K562 (cell line): ENCODE data around the gene SAE1. TPM values are rescaled to one million over a fixed set of nuclear protein-coding genes. Genes with fewer than 3 reads are reported as not detected.
A peak's percentile ranks its signal among the peaks of the same experiment; 100 is the strongest.

ENCODE experiments used
- ATAC-seq: fragments of 200-7000 bp; cut with Tn5 transposase; 3 replicates; pipeline ENCODE4 v1.9.1; 2020; ENCODE audit warnings: moderate library complexity
- BruUV-seq: library from RNA; stranded (reverse); fragments of 400-500 nt; replicated peaks from 2 replicates; lab custom pipeline; 2021; lab: Mats Ljungman, UMichigan
- CTCF ChIA-PET: fragments of 300-600 bp; formaldehyde crosslinking; extraction: SDS; loops from one replicate; lab custom pipeline; 2021; ENCODE audit warnings: low intra/inter-chr PET ratio; lab: Yijun Ruan, JAX
- POLR2A ChIA-PET: fragments of 300-600, 350-650 bp; sonication (Branson Sonifier 250); formaldehyde crosslinking; extraction: SDS; loops from one replicate; lab custom pipeline; 2021; ENCODE audit warnings: antibody characterized with exemption, inconsistent platforms; lab: Yijun Ruan, JAX
- DNase-seq, 4 experiments: peaks; one replicate each; pipeline versions ENCODE4 v3.0.0 to v3.0.0-alpha.2; 2011 to 2018; ENCODE audit warnings: low spot score in 3 of 4, mixed read lengths in 3 of 4; ENCODE audit errors: extremely low read depth in 1 of 4
- FAIRE-seq: peaks from 2 replicates; lab custom pipeline; 2011; peaks lifted over from hg19 to GRCh38; lab: Jason Lieb, UNC
- H2AFZ ChIP-seq: 2 replicates; pipeline ENCODE4 v1.6.0; 2011; ENCODE audit warnings: low read depth, low read length, control low read depth, inconsistent platforms
- H3K27ac ChIP-seq: fragments of 200-600 bp; 3 replicates; pipeline ENCODE4 v1.8.0; 2011; ENCODE audit warnings: low read depth, mild to moderate bottlenecking, control low read depth, inconsistent platforms, low read length, moderate library complexity, mixed read lengths; ENCODE audit errors: extremely low read depth
- H3K27me3 ChIP-seq, 2 experiments: fragments of 300-600 bp in 1 of 2; 2 replicates in 1 of 2; 3 replicates in 1 of 2; pipeline versions ENCODE4 v1.6.0 to v1.8.0; 2011; ENCODE audit warnings: inconsistent platforms in 2 of 2, low read length in 2 of 2, mild to moderate bottlenecking in 1 of 2, mixed read lengths in 1 of 2, moderate library complexity in 1 of 2; ENCODE audit not compliant: control insufficient read depth in 2 of 2, insufficient read depth in 2 of 2
- H3K36me3 ChIP-seq: fragments of 300-600 bp; 3 replicates; pipeline ENCODE4 v1.8.0; 2011; ENCODE audit warnings: mild to moderate bottlenecking, low read length, inconsistent platforms; ENCODE audit not compliant: control insufficient read depth, insufficient read depth
- H3K4me1 ChIP-seq, 2 experiments: fragments of 200-600 bp in 1 of 2; replicated peaks in 1 of 2; 2 replicates in 1 of 2; 3 replicates in 1 of 2; pipeline versions ENCODE4 v1.5.1 to v1.8.0; 2011; ENCODE audit warnings: inconsistent platforms in 2 of 2, low read length in 2 of 2, mild to moderate bottlenecking in 1 of 2, mixed read lengths in 1 of 2, moderate library complexity in 1 of 2; ENCODE audit not compliant: control insufficient read depth in 2 of 2, insufficient read depth in 2 of 2
- H3K4me2 ChIP-seq: 2 replicates; pipeline ENCODE4 v1.6.1; 2011; ENCODE audit warnings: low read length, control low read depth, inconsistent platforms, mixed read lengths; ENCODE audit not compliant: insufficient read depth
- H3K4me3 ChIP-seq: fragments of 200-600 bp; sonication (generic), shearing (Covaris generic); 2 replicates; pipeline ENCODE4 v1.5.1; 2016; ENCODE audit warnings: control low read depth, inconsistent platforms
- H3K79me2 ChIP-seq: fragments of 200-600 bp; 3 replicates; pipeline ENCODE4 v1.8.0; 2011; ENCODE audit warnings: low read length, inconsistent platforms; ENCODE audit not compliant: control insufficient read depth, insufficient read depth
- H3K9ac ChIP-seq, 2 experiments: 2 replicates each; pipeline versions ENCODE4 v1.6.0 to v1.6.1; 2011; ENCODE audit warnings: low read depth in 2 of 2, low read length in 2 of 2, control low read depth in 1 of 2, inconsistent platforms in 1 of 2, mild to moderate bottlenecking in 1 of 2, mixed read lengths in 1 of 2; ENCODE audit not compliant: insufficient read depth in 1 of 2
- H3K9me1 ChIP-seq: one replicate; pipeline ENCODE4 v1.6.0; 2011; ENCODE audit warnings: inconsistent platforms, mild to moderate bottlenecking, low read length, moderate library complexity; ENCODE audit not compliant: control insufficient read depth, insufficient read depth
- H3K9me3 ChIP-seq: replicated peaks from 2 replicates; pipeline ENCODE4 v1.5.1; 2011; ENCODE audit warnings: low read depth, low read length, inconsistent platforms; ENCODE audit not compliant: control insufficient read depth, insufficient read depth
- H4K20me1 ChIP-seq: replicated peaks from 2 replicates; pipeline ENCODE4 v1.6.1; 2011; ENCODE audit warnings: low read length, inconsistent platforms, mixed read lengths; ENCODE audit not compliant: control insufficient read depth, insufficient read depth
- BHLHE40 ChIP-seq: IDR thresholded peaks from 2 replicates; pipeline ENCODE4 v1.6.1; 2011; ENCODE audit warnings: low read length, improper control_type of control experiment
- CXXC5 ChIP-seq: fragments of 250-450 bp; sonication (Bioruptor Pico); IDR thresholded peaks from 2 replicates; pipeline ENCODE4 v1.8.0; 2022; ENCODE audit warnings: inconsistent platforms, mild to moderate bottlenecking, moderate library complexity
- JUN ChIP-seq, 2 experiments: sonication (generic) in 1 of 2; formaldehyde crosslinking in 1 of 2; IDR thresholded peaks; 2 replicates each; pipeline versions ENCODE4 v1.6.1 to v1.8.0; 2012 to 2022; ENCODE audit warnings: borderline replicate concordance in 2 of 2, mild to moderate bottlenecking in 2 of 2, improper control_type of control experiment in 1 of 2, low read depth in 1 of 2, low read length in 1 of 2, missing genetic modification reagents in 1 of 2
- KDM5B ChIP-seq: fragments of 200-600 bp; sonication (generic); IDR thresholded peaks from 2 replicates; pipeline ENCODE4 v1.6.1; 2012; ENCODE audit warnings: low read depth, mild to moderate bottlenecking, moderate library complexity, low read length, control low read depth, inconsistent platforms; ENCODE audit not compliant: insufficient replicate concordance
- KLF13 ChIP-seq: fragments of 450-650 bp; IDR thresholded peaks from 2 replicates; pipeline ENCODE4 v1.6.1; 2016; ENCODE audit warnings: missing genetic modification characterization, low read depth, mild to moderate bottlenecking, missing compliant biosample characterization, moderate library complexity, borderline replicate concordance
- NBN ChIP-seq: fragments of 450-650 bp; IDR thresholded peaks from 2 replicates; pipeline ENCODE4 v1.6.1; 2016; ENCODE audit warnings: low read depth, mild to moderate bottlenecking
- RHOXF2B ChIP-seq: fragments of 250-450 bp; sonication (Bioruptor Pico); conservative IDR thresholded peaks from 2 replicates; pipeline ENCODE4 v1.5.1; 2021
- SMAD1 ChIP-seq: fragments of 150-350 bp; IDR thresholded peaks from 2 replicates; pipeline ENCODE4 v1.6.1; 2014; ENCODE audit warnings: low read length, low read depth; ENCODE audit not compliant: partially characterized antibody
- ZC3H4 ChIP-seq: sonication (generic); formaldehyde crosslinking; IDR thresholded peaks from 2 replicates; pipeline ENCODE4 v1.9.0; 2021; ENCODE audit warnings: missing genetic modification reagents, borderline replicate concordance
- ZNF274 ChIP-seq: IDR thresholded peaks from 2 replicates; pipeline ENCODE4 v1.6.1; 2011; ENCODE audit warnings: low read depth, mild to moderate bottlenecking, low read length, moderate library complexity, borderline replicate concordance
- WGBS: fragments of 100-300 bp; shearing (Covaris generic); methylation state at CpG from one replicate; pipeline ENCODE4 v1.1.6; 2016; ENCODE audit warnings: low coverage, mixed read lengths; ENCODE audit not compliant: insufficient coverage; ENCODE audit errors: missing lambda C conversion rate; 5-methylcytosine and 5-hydroxymethylcytosine counted together
- in situ Hi-C: fragments of 300-500 bp; cut with MboI; formaldehyde crosslinking; loops from 4 replicates; pipeline ENCODE4 v1.15.0; 2018; ENCODE audit warnings: inconsistent platforms, mixed read lengths
- intact Hi-C: fragments of 100-400 bp; cut with micrococcal nuclease; formaldehyde crosslinking; loops from 2 replicates; pipeline ENCODE4 v1.14.2; 2022
- polyA plus RNA-seq, 8 experiments: library from polyadenylated mRNA; depleted of rRNA in 4 of 8; stranded (reverse) in 5 of 8; unstranded in 3 of 8; fragments of >200 nt; fragmentation: Nextera tagmentation in 2 of 8; fragmentation: Illumina TruSeq in 1 of 8; extraction: Ambion mirVana in 2 of 8; extraction: Trizol in 1 of 8; gene quantifications; 2 replicates each; pipeline versions ENCODE4 v1.2.1 to v1.2.3, GENCODE V29; 2011 to 2014; ENCODE audit warnings: inconsistent platforms in 1 of 8, missing spikeins in 1 of 8
- total RNA-seq, 7 experiments: library from RNA; depleted of rRNA in 6 of 7; stranded (reverse); fragments of >200 nt in 6 of 7; fragmentation: Illumina TruSeq in 2 of 7; extraction: Trizol in 2 of 7; gene quantifications; 2 replicates each; pipeline versions ENCODE4 v1.2.1 to v1.2.3, GENCODE V29; 2011 to 2021; ENCODE audit warnings: low replicate concordance in 1 of 7
- TF ChIP-seq, protein P1 (sequence below): fragments of 450-650 bp; formaldehyde crosslinking; IDR thresholded peaks from 2 replicates; pipeline ENCODE4 v1.4.0; 2020; ENCODE audit warnings: mild to moderate bottlenecking, moderate library complexity
- TF ChIP-seq, protein P2 (sequence below): fragments of 200-800 bp; sonication (Bioruptor generic); IDR thresholded peaks from 2 replicates; pipeline ENCODE4 v1.6.1; 2016; ENCODE audit warnings: missing genetic modification characterization, missing compliant biosample characterization

Gene SAE1
- total and polyA plus RNA-seq, 9 of the 15 experiments (the other 6 are each of a cell fraction or from before 2014, with no cell fraction given): 82.8 to 299 (median 217) TPM

DNA sequence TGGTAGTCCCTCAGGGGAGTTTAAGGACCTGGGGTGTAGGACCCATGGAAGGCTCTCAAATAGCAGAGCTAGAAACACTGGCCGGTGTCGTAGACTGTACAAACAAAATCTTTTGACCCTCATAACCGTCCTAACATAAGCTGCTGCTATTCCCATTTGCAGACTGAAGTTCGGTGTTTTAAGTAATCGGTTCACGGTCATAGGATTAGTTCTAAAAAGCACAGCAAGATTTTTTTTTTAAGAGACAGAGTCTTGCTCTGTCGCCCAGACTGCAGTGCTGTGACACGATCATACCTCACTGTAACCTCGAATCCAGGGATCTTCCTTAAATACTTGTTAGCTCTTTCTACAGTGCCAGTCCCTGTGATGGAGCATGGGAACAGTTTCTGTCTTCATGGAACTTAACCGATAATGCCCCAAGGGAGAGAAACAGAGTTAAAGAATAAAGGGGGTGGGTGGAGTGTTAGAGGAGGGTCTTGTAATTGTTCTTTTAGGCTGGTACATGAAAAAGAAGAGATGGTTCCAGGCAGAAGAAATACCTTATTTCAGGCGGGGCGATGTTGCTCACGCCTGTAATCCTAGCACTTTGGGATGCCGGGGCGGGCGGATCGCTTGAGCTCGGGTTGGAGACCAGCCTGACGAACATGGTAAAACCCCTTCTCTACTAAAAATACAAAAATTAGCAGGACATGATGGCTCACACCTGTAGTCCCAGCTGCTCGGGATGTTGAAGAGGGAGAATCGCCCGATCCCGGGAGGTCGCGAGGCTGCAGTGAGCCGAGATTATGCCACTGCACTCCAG is 16.6 kb upstream of the SAE1 start:
- intact Hi-C loops: loop anchor here (2.0 to 5.0 kb wide), 2 partner anchors 17 to 252 kb away; partner anchors contain the start of genes ARHGAP35 and SAE1
- H3K36me3 ChIP-seq: peaks cover 18% of the 10 kb centered on the region; the same call in 2 of the 3 replicates
- H3K4me1 ChIP-seq: peaks cover 6 to 18% of the 10 kb centered on the region in 2 experiments
- H3K27me3 ChIP-seq: no peaks in the 10 kb centered on the region
- in situ Hi-C loops: no loop called here
- H3K9ac ChIP-seq: peak overlapping the region; percentile 98 to 99
- BruUV-seq: TSS peak; percentile 88
- POLR2A ChIA-PET: interaction anchor here (0.6 to 3.0 kb wide), 22 partner anchors 9 to 252 kb away, joined by 3 to 31 read pairs (median 7); partner anchors contain the start of genes DHX34 and SAE1
- peak in 1 of 4 experiments; percentile 4 for DNase-seq
- peak overlapping the region; percentile 81 for H2AFZ ChIP-seq
- CTCF ChIA-PET: no interaction called here
- 67% methylated on average over 26 of the region's 26 CpGs for WGBS
- peaks cover 34% of the 10 kb centered on the region for H3K79me2 ChIP-seq
- peak overlapping the region; percentile 88 for H3K4me2 ChIP-seq
- no peaks in the 10 kb centered on the region for H4K20me1 ChIP-seq
- H3K9me3 ChIP-seq: no peaks in the 10 kb centered on the region
- peak overlapping the region; percentile 89 for H3K4me3 ChIP-seq
- no peak for FAIRE-seq
- no peak for ATAC-seq
- no peaks in the 10 kb centered on the region for H3K9me1 ChIP-seq
- peak overlapping the region; percentile 96 for H3K27ac ChIP-seq
- TF ChIP-seq KLF13: 0 out of 2 replicates have a peak, but pooled peaks have one; percentile 26
- TF ChIP-seq KDM5B: peak; percentile 21
- TF ChIP-seq SMAD1: peak; percentile 25
- TF ChIP-seq, protein P1, sequence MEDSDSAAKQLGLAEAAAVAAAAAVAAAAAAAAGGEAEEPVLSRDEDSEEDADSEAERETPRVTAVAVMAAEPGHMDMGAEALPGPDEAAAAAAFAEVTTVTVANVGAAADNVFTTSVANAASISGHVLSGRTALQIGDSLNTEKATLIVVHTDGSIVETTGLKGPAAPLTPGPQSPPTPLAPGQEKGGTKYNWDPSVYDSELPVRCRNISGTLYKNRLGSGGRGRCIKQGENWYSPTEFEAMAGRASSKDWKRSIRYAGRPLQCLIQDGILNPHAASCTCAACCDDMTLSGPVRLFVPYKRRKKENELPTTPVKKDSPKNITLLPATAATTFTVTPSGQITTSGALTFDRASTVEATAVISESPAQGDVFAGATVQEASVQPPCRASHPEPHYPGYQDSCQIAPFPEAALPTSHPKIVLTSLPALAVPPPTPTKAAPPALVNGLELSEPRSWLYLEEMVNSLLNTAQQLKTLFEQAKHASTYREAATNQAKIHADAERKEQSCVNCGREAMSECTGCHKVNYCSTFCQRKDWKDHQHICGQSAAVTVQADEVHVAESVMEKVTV (CRISPR knock-in tag): no peak
- peak; percentile 76; the same call in 1 of the 2 replicates for TF ChIP-seq ZC3H4 (CRISPR knock-in tag)
- TF ChIP-seq BHLHE40: no peak
- TF ChIP-seq ZNF274: no peak
- TF ChIP-seq, protein P2, sequence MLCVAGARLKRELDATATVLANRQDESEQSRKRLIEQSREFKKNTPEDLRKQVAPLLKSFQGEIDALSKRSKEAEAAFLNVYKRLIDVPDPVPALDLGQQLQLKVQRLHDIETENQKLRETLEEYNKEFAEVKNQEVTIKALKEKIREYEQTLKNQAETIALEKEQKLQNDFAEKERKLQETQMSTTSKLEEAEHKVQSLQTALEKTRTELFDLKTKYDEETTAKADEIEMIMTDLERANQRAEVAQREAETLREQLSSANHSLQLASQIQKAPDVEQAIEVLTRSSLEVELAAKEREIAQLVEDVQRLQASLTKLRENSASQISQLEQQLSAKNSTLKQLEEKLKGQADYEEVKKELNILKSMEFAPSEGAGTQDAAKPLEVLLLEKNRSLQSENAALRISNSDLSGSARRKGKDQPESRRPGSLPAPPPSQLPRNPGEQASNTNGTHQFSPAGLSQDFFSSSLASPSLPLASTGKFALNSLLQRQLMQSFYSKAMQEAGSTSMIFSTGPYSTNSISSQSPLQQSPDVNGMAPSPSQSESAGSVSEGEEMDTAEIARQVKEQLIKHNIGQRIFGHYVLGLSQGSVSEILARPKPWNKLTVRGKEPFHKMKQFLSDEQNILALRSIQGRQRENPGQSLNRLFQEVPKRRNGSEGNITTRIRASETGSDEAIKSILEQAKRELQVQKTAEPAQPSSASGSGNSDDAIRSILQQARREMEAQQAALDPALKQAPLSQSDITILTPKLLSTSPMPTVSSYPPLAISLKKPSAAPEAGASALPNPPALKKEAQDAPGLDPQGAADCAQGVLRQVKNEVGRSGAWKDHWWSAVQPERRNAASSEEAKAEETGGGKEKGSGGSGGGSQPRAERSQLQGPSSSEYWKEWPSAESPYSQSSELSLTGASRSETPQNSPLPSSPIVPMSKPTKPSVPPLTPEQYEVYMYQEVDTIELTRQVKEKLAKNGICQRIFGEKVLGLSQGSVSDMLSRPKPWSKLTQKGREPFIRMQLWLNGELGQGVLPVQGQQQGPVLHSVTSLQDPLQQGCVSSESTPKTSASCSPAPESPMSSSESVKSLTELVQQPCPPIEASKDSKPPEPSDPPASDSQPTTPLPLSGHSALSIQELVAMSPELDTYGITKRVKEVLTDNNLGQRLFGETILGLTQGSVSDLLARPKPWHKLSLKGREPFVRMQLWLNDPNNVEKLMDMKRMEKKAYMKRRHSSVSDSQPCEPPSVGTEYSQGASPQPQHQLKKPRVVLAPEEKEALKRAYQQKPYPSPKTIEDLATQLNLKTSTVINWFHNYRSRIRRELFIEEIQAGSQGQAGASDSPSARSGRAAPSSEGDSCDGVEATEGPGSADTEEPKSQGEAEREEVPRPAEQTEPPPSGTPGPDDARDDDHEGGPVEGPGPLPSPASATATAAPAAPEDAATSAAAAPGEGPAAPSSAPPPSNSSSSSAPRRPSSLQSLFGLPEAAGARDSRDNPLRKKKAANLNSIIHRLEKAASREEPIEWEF (CRISPR knock-in tag): 0 out of 2 replicates have a peak, but pooled peaks have one; percentile 66
- TF ChIP-seq JUN (IDR thresholded peaks at IDR 0.05; ENCODE audit: borderline replicate concordance, low read depth, low read length): no peak
- 0 out of 2 replicates have a peak, but pooled peaks have one; percentile 7 for TF ChIP-seq JUN (CRISPR knock-in tag; IDR thresholded peaks at IDR 0.05; ENCODE audit: borderline replicate concordance)
- no peak for TF ChIP-seq RHOXF2B
- TF ChIP-seq CXXC5 (CRISPR knock-in tag): 0 out of 2 replicates have a peak, but pooled peaks have one; percentile 9
- TF ChIP-seq NBN: 0 out of 2 replicates have a peak, but pooled peaks have one; percentile 0
